K562 (cell line): ENCODE measurements around the gene TRIOBP. TPM values are rescaled to one million over a fixed set of nuclear protein-coding genes. Genes with fewer than 3 reads are reported as not detected.

Experiments used
- EZH2 ChIP-seq: IDR thresholded peaks from 2 replicates; pipeline ENCODE4 v1.6.1; 2012; ENCODE audit warnings: low read depth, mild to moderate bottlenecking, inconsistent platforms, low read length, borderline replicate concordance
- GATA2 ChIP-seq: sonication (generic); formaldehyde crosslinking; IDR thresholded peaks from 2 replicates; pipeline ENCODE4 v1.4.0; 2020; ENCODE audit warnings: mild to moderate bottlenecking, missing genetic modification reagents
- MAFG ChIP-seq: fragments of 450-650 bp; conservative IDR thresholded peaks from 2 replicates; pipeline ENCODE4 v1.6.1; 2016; ENCODE audit warnings: missing genetic modification characterization, missing compliant biosample characterization
- NR1H2 ChIP-seq: sonication (generic); formaldehyde crosslinking; IDR thresholded peaks from 2 replicates; pipeline ENCODE4 v1.4.0; 2020; ENCODE audit warnings: mild to moderate bottlenecking, missing genetic modification reagents
- RERE ChIP-seq: sonication (generic); formaldehyde crosslinking; IDR thresholded peaks from 2 replicates; pipeline ENCODE4 v1.8.0; 2023; ENCODE audit warnings: missing genetic modification reagents, mild to moderate bottlenecking, borderline replicate concordance
- STAT5A ChIP-seq: IDR thresholded peaks from 2 replicates; pipeline ENCODE4 v1.6.1; 2012; ENCODE audit warnings: low read length, inconsistent platforms, borderline replicate concordance
- ZNF57 ChIP-seq: fragments of 450-650 bp; formaldehyde crosslinking; IDR thresholded peaks from 2 replicates; pipeline ENCODE4 v1.4.0; 2020; ENCODE audit warnings: mild to moderate bottlenecking, moderate library complexity
- polyA plus RNA-seq, 8 experiments: library from polyadenylated mRNA; depleted of rRNA in 4 of 8; stranded (reverse) in 5 of 8; unstranded in 3 of 8; fragments of >200 nt; fragmentation: Nextera tagmentation in 2 of 8; fragmentation: Illumina TruSeq in 1 of 8; extraction: Ambion mirVana in 2 of 8; extraction: Trizol in 1 of 8; gene quantifications; 2 replicates each; pipeline versions ENCODE4 v1.2.1 to v1.2.3, GENCODE V29; 2011 to 2014; ENCODE audit warnings: inconsistent platforms in 1 of 8, missing spikeins in 1 of 8
- total RNA-seq, 7 experiments: library from RNA; depleted of rRNA in 6 of 7; stranded (reverse); fragments of >200 nt in 6 of 7; fragmentation: Illumina TruSeq in 2 of 7; extraction: Trizol in 2 of 7; gene quantifications; 2 replicates each; pipeline versions ENCODE4 v1.2.1 to v1.2.3, GENCODE V29; 2011 to 2021; ENCODE audit warnings: low replicate concordance in 1 of 7
- TF ChIP-seq, protein P1 (sequence below): fragments of 450-650 bp; IDR thresholded peaks from 2 replicates; pipeline ENCODE4 v1.6.1; 2017; ENCODE audit warnings: antibody characterized with exemption, mild to moderate bottlenecking
- TF ChIP-seq, protein P2 (sequence below): sonication (generic); formaldehyde crosslinking; IDR thresholded peaks from 2 replicates; pipeline ENCODE4 v1.8.0; 2022; ENCODE audit warnings: mild to moderate bottlenecking, low read depth, missing genetic modification reagents

Gene TRIOBP
- total and polyA plus RNA-seq, 9 of the 15 experiments (the other 6 are each of a cell fraction or from before 2014, with no cell fraction given), result 0.24 to 13.8 (median 5.5) TPM

- no peak for TF ChIP-seq EZH2
- TF ChIP-seq, protein P1, sequence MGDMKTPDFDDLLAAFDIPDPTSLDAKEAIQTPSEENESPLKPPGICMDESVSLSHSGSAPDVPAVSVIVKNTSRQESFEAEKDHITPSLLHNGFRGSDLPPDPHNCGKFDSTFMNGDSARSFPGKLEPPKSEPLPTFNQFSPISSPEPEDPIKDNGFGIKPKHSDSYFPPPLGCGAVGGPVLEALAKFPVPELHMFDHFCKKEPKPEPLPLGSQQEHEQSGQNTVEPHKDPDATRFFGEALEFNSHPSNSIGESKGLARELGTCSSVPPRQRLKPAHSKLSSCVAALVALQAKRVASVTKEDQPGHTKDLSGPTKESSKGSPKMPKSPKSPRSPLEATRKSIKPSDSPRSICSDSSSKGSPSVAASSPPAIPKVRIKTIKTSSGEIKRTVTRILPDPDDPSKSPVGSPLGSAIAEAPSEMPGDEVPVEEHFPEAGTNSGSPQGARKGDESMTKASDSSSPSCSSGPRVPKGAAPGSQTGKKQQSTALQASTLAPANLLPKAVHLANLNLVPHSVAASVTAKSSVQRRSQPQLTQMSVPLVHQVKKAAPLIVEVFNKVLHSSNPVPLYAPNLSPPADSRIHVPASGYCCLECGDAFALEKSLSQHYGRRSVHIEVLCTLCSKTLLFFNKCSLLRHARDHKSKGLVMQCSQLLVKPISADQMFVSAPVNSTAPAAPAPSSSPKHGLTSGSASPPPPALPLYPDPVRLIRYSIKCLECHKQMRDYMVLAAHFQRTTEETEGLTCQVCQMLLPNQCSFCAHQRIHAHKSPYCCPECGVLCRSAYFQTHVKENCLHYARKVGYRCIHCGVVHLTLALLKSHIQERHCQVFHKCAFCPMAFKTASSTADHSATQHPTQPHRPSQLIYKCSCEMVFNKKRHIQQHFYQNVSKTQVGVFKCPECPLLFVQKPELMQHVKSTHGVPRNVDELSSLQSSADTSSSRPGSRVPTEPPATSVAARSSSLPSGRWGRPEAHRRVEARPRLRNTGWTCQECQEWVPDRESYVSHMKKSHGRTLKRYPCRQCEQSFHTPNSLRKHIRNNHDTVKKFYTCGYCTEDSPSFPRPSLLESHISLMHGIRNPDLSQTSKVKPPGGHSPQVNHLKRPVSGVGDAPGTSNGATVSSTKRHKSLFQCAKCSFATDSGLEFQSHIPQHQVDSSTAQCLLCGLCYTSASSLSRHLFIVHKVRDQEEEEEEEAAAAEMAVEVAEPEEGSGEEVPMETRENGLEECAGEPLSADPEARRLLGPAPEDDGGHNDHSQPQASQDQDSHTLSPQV, result no peak
- no peak for TF ChIP-seq ZNF57 (CRISPR knock-in tag)
- no peak for TF ChIP-seq NR1H2
- no peak for TF ChIP-seq MAFG
- TF ChIP-seq RERE (CRISPR knock-in tag), result no peak
- TF ChIP-seq GATA2, result no peak
- no peak for TF ChIP-seq STAT5A
- TF ChIP-seq, protein P2, sequence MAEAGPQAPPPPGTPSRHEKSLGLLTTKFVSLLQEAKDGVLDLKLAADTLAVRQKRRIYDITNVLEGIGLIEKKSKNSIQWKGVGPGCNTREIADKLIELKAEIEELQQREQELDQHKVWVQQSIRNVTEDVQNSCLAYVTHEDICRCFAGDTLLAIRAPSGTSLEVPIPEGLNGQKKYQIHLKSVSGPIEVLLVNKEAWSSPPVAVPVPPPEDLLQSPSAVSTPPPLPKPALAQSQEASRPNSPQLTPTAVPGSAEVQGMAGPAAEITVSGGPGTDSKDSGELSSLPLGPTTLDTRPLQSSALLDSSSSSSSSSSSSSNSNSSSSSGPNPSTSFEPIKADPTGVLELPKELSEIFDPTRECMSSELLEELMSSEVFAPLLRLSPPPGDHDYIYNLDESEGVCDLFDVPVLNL, result no peak
These were observed 105.1 kb downstream of the TRIOBP start (continued) for GRCh38 chr22:37801946-37802309.
